Cardiac fibroblast (primary cell): ENCODE results near the gene KCNF1.

Source experiments
- DNase-seq, 2 donors: peaks; one replicate each; pipeline versions ENCODE4 v3.0.0 to v3.0.0-alpha.2; 2010; ENCODE audit warnings: low read depth in 2 of 2
- H3K4me3 ChIP-seq, 2 donors: replicated peaks in 1 of 2; 1 replicate in 1 of 2; 2 replicates in 1 of 2; pipeline ENCODE4 v1.5.1; 2011; ENCODE audit warnings: low read depth in 2 of 2, low read length in 2 of 2, mild to moderate bottlenecking in 2 of 2, moderate library complexity in 1 of 2
- TF ChIP-seq, protein P1 (sequence below): IDR thresholded peaks from one replicate; pipeline ENCODE4 v1.5.1; 2011; ENCODE audit warnings: low read depth, mild to moderate bottlenecking, low read length, inconsistent platforms

KCNF1 gene

GRCh38 chr2:10935953-10936942 is 24.5 kb downstream of the KCNF1 start:
- peak; percentile 80 to 99 for DNase-seq
- no peak overlapping the region for H3K4me3 ChIP-seq
- TF ChIP-seq, protein P1, sequence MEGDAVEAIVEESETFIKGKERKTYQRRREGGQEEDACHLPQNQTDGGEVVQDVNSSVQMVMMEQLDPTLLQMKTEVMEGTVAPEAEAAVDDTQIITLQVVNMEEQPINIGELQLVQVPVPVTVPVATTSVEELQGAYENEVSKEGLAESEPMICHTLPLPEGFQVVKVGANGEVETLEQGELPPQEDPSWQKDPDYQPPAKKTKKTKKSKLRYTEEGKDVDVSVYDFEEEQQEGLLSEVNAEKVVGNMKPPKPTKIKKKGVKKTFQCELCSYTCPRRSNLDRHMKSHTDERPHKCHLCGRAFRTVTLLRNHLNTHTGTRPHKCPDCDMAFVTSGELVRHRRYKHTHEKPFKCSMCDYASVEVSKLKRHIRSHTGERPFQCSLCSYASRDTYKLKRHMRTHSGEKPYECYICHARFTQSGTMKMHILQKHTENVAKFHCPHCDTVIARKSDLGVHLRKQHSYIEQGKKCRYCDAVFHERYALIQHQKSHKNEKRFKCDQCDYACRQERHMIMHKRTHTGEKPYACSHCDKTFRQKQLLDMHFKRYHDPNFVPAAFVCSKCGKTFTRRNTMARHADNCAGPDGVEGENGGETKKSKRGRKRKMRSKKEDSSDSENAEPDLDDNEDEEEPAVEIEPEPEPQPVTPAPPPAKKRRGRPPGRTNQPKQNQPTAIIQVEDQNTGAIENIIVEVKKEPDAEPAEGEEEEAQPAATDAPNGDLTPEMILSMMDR, result no peak

DNA sequence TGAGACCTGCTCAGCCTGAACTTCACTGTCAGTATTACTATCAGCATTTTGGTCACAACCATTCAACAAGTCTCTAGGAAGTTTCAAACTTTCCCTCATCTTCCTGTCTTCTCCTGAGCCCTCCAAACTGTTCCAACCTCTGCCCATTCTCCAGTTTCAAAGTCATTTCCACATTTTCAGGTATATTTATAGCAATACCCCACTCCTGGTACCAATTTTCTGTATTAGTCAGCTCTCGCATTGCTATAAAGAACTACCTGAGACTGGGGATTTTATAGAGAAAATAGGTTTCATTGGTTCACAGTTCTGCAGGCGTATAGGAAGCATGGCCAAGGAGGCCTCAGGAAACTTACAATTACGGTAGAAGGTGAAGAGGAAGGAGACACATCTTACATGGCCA is 27.3 kb downstream of the KCNF1 start:
- TF ChIP-seq, protein P1, result no peak
- DNase-seq, result no peak
- H3K4me3 ChIP-seq, result no peak overlapping the region

GRCh38 chr2:10940596-10940995 is 28.9 kb downstream of the KCNF1 start:
- TF ChIP-seq, protein P1, result no peak
- DNase-seq, result peak in 1 of 2 donors; percentile 14
- no peak overlapping the region for H3K4me3 ChIP-seq

DNA sequence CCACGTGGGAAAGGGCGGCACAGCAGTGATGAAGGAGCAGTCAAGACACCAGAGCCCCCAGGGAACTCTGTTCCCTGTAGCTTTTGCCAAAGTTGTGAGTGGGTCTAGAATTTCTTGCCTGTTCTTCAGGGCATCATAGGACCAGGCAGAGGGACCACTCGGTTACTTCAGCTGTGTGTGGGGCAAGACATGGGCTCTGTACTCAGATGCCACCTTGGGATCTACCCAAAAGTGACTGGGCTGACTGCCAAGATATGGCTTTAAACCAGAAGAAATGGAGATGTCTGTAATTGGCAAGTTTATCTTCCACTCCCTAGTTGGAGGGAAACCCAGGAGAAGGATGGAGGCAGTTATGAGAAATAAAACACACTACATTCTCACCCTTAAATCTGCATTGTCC is 29.6 kb downstream of the KCNF1 start:
- no peak overlapping the region for H3K4me3 ChIP-seq
- no peak for DNase-seq
- TF ChIP-seq, protein P1, result no peak

GRCh38 chr2:10944799-10945198 is 33.1 kb downstream of the KCNF1 start:
- H3K4me3 ChIP-seq, result no peak overlapping the region
- TF ChIP-seq, protein P1, result no peak
- no peak for DNase-seq

DNA sequence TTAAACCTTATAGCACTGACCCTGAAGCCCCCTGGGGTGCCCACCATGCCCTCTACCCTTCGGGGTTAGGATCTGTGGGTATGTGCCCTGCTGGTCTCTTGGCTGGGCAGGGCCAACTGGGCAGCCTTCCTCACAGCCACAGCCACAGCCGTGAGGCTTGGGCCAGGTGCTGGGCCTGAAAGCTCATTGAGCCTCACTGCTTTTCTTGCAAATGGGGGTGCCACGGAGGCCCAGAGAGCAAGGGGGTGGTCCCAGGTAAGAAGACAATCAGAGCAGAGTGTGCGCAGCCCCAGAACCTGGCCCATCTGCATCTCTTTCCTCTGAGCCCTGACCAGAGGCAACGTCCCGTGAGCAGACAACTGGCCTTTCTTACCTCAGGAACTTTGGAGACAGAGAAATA is 34.7 kb downstream of the KCNF1 start:
- TF ChIP-seq, protein P1, result no peak
- no peak for DNase-seq

GRCh38 chr2:10947005-10947440 is 35.3 kb downstream of the KCNF1 start:
- DNase-seq, result peak in 1 of 2 donors; percentile 40

More for the DNA sequence above, 34.7 kb downstream of the KCNF1 start:
- H3K4me3 ChIP-seq, result no peak overlapping the region

More at GRCh38 chr2:10947005-10947440, 35.3 kb downstream of the KCNF1 start:
- H3K4me3 ChIP-seq, result no peak overlapping the region
- TF ChIP-seq, protein P1, result no peak
